ENCODE data around the gene ZC3H12D. TPM values are rescaled to one million over a fixed set of nuclear protein-coding genes. Genes with fewer than 3 reads are reported as not detected.

ZC3H12D gene
- total and polyA plus RNA-seq, 7 donors, result 0.71 to 9.2 (median 3.6) TPM

DNA sequence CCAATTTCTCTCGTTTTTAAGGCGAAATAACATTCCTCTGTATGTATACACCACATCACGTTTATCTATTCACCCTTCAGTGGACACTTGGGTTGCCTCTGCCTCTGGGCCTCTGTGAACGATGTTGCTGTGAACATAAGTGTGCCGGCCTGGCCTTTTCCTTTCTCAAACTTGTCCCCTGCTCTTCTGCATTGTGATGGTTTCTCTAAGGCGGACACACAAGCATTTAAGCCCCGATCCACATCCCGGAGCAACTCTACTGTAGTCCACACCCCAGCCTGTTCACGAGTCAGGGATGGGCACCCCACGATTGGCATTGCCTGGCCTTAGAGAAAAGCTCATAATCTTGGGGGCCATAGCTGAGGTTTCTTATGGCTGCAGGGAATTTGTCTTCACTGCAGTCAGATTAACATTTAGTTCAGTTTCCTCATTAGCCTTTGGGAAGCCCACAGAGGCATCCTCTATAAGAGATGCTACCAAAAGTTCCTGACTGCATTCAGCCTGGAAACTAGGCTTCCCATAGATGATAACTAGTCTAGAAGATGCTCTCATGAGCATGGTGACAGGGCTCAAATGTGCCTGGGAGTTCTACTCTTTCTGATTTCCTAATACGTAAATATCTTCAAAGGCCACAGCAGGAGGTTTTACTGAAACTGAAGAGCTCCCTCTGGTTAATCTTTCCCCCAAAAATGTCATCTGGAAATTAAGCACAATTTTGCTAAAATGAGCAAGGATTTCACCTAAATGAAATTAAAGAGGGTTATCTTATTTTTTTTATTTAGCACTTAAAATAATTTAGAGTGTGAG lies 762 bp downstream of the ZC3H12D start:
- peaks cover 0 to 15% (median 0%) of the 10 kb centered on the region in 4 donors for H3K4me1 ChIP-seq
- no peaks in the 10 kb centered on the region for H3K27me3 ChIP-seq
- no peaks in the 10 kb centered on the region for H3K36me3 ChIP-seq
- no peaks in the 10 kb centered on the region for H3K9me3 ChIP-seq
- TF ChIP-seq EP300 (IDR thresholded peaks at IDR 0.05), result no peak
- TF ChIP-seq POLR2AphosphoS5 (IDR thresholded peaks at IDR 0.05), result no peak
- TF ChIP-seq POLR2A (IDR thresholded peaks at IDR 0.05), result no peak
- intact Hi-C loops (cut with DNase I), result no loop called here
- peak overlapping the region; percentile 31 to 69 (median 44) for H3K27ac ChIP-seq
- WGBS, 2 donors, result 74 to 82% methylated on average over 11 of the region's 11 CpGs
- H3K4me3 ChIP-seq, result peak overlapping the region in 1 of 4 donors; percentile 12
- DNase-seq, result no peak

DNA sequence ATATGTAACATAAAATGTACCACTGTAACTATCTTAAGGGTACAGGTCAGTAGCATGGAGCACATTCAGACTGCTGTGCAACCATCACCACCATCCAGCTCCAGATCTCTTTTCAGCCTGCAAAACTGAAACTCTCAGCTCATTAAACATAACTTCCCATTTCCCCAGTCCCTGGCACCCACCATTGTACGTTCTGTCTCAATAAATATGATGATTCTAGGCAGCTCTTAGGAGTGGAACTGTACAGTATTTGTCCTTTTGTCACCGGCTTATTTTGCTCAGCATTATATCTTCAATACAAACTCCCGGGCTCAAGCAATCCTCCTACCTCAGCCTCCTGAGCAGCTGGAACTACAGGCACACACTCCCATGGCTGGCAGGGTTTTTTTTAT lies 1.5 kb downstream of the ZC3H12D start:
- Histone ChIP-seq H3K36me3 (no peaks in the 10 kb centered on the region), H3K4me3 (peak overlapping the region in 1 of 4 donors; percentile 12), H3K27ac (peak overlapping the region; percentile 9 to 69 (median 44)), H3K9me3 (no peaks in the 10 kb centered on the region), H3K27me3 (no peaks in the 10 kb centered on the region), H3K4me1 (peaks cover 0 to 15% (median 0%) of the 10 kb centered on the region in 4 donors)
- DNase-seq, result no peak
- intact Hi-C loops (cut with DNase I), result no loop called here
- WGBS, 2 donors, result 60 to 77% methylated on average over 3 of the region's 3 CpGs
- TF ChIP-seq, protein P1, sequence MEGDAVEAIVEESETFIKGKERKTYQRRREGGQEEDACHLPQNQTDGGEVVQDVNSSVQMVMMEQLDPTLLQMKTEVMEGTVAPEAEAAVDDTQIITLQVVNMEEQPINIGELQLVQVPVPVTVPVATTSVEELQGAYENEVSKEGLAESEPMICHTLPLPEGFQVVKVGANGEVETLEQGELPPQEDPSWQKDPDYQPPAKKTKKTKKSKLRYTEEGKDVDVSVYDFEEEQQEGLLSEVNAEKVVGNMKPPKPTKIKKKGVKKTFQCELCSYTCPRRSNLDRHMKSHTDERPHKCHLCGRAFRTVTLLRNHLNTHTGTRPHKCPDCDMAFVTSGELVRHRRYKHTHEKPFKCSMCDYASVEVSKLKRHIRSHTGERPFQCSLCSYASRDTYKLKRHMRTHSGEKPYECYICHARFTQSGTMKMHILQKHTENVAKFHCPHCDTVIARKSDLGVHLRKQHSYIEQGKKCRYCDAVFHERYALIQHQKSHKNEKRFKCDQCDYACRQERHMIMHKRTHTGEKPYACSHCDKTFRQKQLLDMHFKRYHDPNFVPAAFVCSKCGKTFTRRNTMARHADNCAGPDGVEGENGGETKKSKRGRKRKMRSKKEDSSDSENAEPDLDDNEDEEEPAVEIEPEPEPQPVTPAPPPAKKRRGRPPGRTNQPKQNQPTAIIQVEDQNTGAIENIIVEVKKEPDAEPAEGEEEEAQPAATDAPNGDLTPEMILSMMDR (IDR thresholded peaks at IDR 0.05), result no peak
- TF ChIP-seq POLR2A (IDR thresholded peaks at IDR 0.05), result no peak
- TF ChIP-seq POLR2AphosphoS5 (IDR thresholded peaks at IDR 0.05), result no peak
- TF ChIP-seq EP300 (IDR thresholded peaks at IDR 0.05), result no peak

DNA sequence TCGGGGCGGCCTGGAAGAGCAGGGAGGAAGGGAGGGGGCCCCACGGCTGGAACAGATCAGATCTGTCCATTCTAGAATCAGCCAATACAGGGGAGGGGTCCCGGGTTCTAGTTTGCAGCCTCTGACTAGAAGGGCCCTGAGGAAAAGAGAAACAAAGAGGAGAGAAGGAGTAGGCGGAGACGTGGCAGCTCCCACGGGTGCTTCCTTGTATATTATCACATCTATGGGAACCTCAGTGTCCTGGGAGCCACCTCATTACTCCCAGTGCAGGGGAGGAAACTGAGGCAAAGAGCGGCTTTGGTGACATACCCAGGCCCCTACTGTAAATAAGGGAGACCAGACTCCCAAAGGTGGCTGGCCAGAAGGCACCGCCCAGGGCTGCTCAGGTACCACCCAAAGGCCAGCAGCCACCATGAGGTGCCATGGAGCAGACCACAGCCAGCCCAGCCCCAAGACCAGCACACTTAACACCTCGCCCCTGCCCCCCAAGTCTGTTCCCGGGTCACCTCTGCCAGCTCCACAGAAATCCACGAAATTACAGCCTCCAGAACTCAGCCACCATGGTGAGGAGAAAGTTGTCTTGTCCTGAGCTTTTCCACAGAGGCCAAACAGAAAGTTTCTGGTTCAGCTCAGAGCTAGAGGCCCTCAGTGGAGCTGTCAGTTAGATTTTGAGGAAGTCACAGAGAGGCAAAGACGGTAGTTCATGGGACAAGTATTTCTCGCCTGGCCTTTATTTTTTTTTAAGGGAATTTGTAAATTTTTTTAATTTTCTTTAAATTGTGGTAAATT lies 2.1 kb downstream of the ZC3H12D start:
- Histone ChIP-seq H3K9me3 (no peaks in the 10 kb centered on the region), H3K36me3 (no peaks in the 10 kb centered on the region), H3K27ac (peak overlapping the region; percentile 48 to 69 (median 64)), H3K4me3 (peak overlapping the region in 3 of 4 donors; percentile 37 to 44 (median 39)), H3K4me1 (peaks cover 0 to 15% (median 0%) of the 10 kb centered on the region in 4 donors), H3K27me3 (no peaks in the 10 kb centered on the region)
- DNase-seq, result no peak
- intact Hi-C loops (cut with DNase I), result no loop called here
- 54 to 74% methylated on average over 14 of the region's 14 CpGs for WGBS, 2 donors
- TF ChIP-seq, protein P1 (IDR thresholded peaks at IDR 0.05), result no peak
- TF ChIP-seq POLR2A (IDR thresholded peaks at IDR 0.05), result no peak
- TF ChIP-seq POLR2AphosphoS5 (IDR thresholded peaks at IDR 0.05), result no peak
- no peak for TF ChIP-seq EP300 (IDR thresholded peaks at IDR 0.05)

DNA sequence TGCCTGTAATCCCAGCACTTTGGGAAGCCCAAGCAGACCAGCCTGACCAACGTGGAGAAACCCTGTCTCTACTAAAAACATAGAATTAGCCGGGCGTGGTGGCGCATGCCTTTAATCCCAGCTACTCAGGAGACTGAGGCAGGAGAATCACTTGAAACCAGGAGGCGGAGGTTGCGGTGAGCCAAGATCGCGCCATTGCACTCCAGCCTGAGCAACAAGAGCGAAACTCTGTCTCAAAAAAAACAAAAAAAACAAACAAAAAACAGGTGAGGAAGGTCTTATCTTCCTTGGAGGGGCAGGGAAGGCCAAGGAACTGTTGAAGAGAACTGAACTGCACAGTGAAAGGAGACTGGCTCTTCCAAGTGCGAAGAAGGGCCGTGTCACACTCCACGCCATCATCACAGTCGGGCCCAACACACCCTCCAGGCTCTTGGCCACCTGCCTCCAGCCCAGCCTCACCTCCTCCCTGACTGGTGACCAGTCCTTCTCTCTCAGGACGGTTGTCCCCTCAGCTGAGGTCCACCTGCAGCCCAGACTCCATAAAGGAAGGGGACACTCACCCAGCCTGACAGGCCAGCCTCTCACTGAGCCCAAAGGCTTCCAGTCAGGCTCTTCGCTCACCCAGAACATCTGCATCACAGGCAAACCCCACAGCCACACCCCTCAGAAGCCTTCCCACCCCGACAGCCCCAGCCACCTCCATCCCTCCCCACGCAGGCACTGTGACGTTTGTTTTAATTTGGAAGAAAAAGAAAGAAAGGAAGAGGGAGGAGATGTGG lies 4.1 kb downstream of the ZC3H12D start:
- Histone ChIP-seq H3K9me3 (no peaks in the 10 kb centered on the region), H3K27ac (no peak overlapping the region), H3K27me3 (no peaks in the 10 kb centered on the region), H3K4me3 (no peak overlapping the region), H3K36me3 (no peaks in the 10 kb centered on the region), H3K4me1 (peaks cover 0 to 15% (median 0%) of the 10 kb centered on the region in 4 donors)
- 79 to 88% methylated on average over 18 of the region's 18 CpGs for WGBS, 2 donors
- no peak for DNase-seq
- TF ChIP-seq EP300 (IDR thresholded peaks at IDR 0.05) (no peak), POLR2AphosphoS5 (IDR thresholded peaks at IDR 0.05) (no peak), POLR2A (IDR thresholded peaks at IDR 0.05) (no peak)
- TF ChIP-seq, protein P1 (IDR thresholded peaks at IDR 0.05), result no peak
- intact Hi-C loops (cut with DNase I), result no loop called here

Measured in sigmoid colon (tissue), 7 donors.